NT2/D1 (cell line): Measurements from ENCODE around the gene TEX22.

Source experiments
- SUZ12 ChIP-seq: IDR thresholded peaks from 2 replicates; pipeline ENCODE4 v1.6.1; 2011; ENCODE audit not compliant: insufficient read length, insufficient read depth; ENCODE audit errors: extremely low read depth
- ZNF274 ChIP-seq: IDR thresholded peaks from 2 replicates; pipeline ENCODE4 v1.6.1; 2011; ENCODE audit warnings: mild to moderate bottlenecking, low read depth, low read length

DNA sequence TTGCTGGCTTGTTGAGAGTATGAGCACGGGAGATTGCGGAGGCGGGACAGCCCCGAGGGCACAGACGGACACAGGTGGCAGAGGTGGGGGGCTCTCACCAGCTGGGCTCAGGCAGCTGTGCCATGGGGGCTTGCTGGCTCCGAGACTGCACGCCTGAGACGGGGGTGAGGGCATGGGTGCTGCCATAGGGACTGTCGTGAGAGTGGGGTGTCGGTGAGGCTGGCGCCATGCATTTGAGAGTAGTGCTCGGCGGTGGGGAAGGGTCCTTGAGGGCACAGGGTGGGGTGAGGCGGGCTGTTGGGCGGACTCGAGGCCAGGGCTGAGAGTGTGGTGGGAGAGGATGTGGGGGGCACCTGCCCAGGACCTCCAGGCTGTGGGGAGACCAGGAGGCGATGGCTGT, 40.7 kb upstream of the TEX22 start:
- TF ChIP-seq ZNF274 = no peak
- no peak for TF ChIP-seq SUZ12
